IMR-90 (cell line): ENCODE data around the gene OR4E1. TPM values are rescaled to one million over a fixed set of nuclear protein-coding genes. Genes with fewer than 3 reads are reported as not detected.

Experiments used
- ATAC-seq: fragments of 200-7000 bp; cut with Tn5 transposase; 2 replicates; pipeline ENCODE4 v1.9.1; 2020; ENCODE audit warnings: low read depth, mild to moderate bottlenecking, moderate library complexity
- BruUV-seq: library from RNA; stranded (reverse); fragments of 400-500 nt; replicated peaks from 2 replicates; lab custom pipeline; 2021; lab: Mats Ljungman, UMichigan
- CTCF ChIA-PET: fragments of 300-600 bp; formaldehyde crosslinking; extraction: SDS; loops from one replicate; lab custom pipeline; 2021; ENCODE audit warnings: antibody characterized with exemption; lab: Yijun Ruan, JAX
- POLR2A ChIA-PET: fragments of 300-600 bp; sonication (Branson Sonifier 250); formaldehyde crosslinking; loops from one replicate; lab custom pipeline; 2022; ENCODE audit warnings: antibody characterized with exemption; ENCODE audit not compliant: unreplicated experiment; lab: Charles Lee
- DNase-seq: peaks from one replicate; pipeline ENCODE4 v3.0.0; 2013
- H2AFZ ChIP-seq: replicated peaks from 2 replicates; pipeline ENCODE3; 2013; ENCODE audit warnings: low read length, mild to moderate bottlenecking; ENCODE audit not compliant: poor library complexity
- H2AK5ac ChIP-seq: 2 replicates; pipeline ENCODE4 v1.6.1; 2013; ENCODE audit warnings: low read depth, low read length, inconsistent platforms
- H2AK9ac ChIP-seq: replicated peaks from 2 replicates; pipeline ENCODE3; 2013; ENCODE audit warnings: mild to moderate bottlenecking, low read depth, low read length, moderate library complexity; ENCODE audit not compliant: poor library complexity
- H2BK120ac ChIP-seq: 2 replicates; pipeline ENCODE4 v1.6.1; 2013; ENCODE audit warnings: low read depth, low read length, inconsistent platforms
- H2BK15ac ChIP-seq: 3 replicates; pipeline ENCODE4 v1.6.1; 2013; ENCODE audit warnings: low read depth, low read length, inconsistent platforms
- H2BK20ac ChIP-seq: 2 replicates; pipeline ENCODE4 v1.6.1; 2013; ENCODE audit warnings: low read depth, mild to moderate bottlenecking, inconsistent platforms, low read length, moderate library complexity
- H2BK5ac ChIP-seq: 2 replicates; pipeline ENCODE4 v1.6.1; 2013; ENCODE audit warnings: mild to moderate bottlenecking, low read depth, low read length, inconsistent platforms; ENCODE audit not compliant: poor library complexity, severe bottlenecking
- H3K14ac ChIP-seq: replicated peaks from 2 replicates; pipeline ENCODE4 v1.6.1; 2013; ENCODE audit warnings: low read depth, low read length, inconsistent platforms
- H3K18ac ChIP-seq: 2 replicates; pipeline ENCODE4 v1.6.1; 2013; ENCODE audit warnings: low read depth, low read length, control low read depth
- H3K23ac ChIP-seq: 2 replicates; pipeline ENCODE4 v1.6.1; 2013; ENCODE audit warnings: low read depth, low read length, inconsistent platforms
- H3K27ac ChIP-seq: 2 replicates; pipeline ENCODE4 v1.5.1; 2013; ENCODE audit warnings: mild to moderate bottlenecking, control low read depth, low read length; ENCODE audit not compliant: insufficient read depth
- H3K27me3 ChIP-seq: 2 replicates; pipeline ENCODE4 v1.6.1; 2013; ENCODE audit warnings: low read length; ENCODE audit not compliant: control insufficient read depth, insufficient read depth
- H3K36me3 ChIP-seq: 2 replicates; pipeline ENCODE4 v1.6.1; 2013; ENCODE audit warnings: low read length, mixed read lengths; ENCODE audit not compliant: control insufficient read depth, insufficient read depth
- H3K4ac ChIP-seq: 2 replicates; pipeline ENCODE4 v1.6.1; 2013; ENCODE audit warnings: low read depth, low read length, inconsistent platforms
- H3K4me1 ChIP-seq: 2 replicates; pipeline ENCODE4 v1.6.1; 2013; ENCODE audit warnings: low read length, mixed read lengths; ENCODE audit not compliant: control insufficient read depth, insufficient read depth
- H3K4me2 ChIP-seq: 2 replicates; pipeline ENCODE4 v1.6.1; 2013; ENCODE audit warnings: low read depth, mild to moderate bottlenecking, control low read depth, low read length, moderate library complexity
- H3K4me3 ChIP-seq: 2 replicates; pipeline ENCODE4 v1.5.1; 2013; ENCODE audit warnings: low read depth, mild to moderate bottlenecking, control low read depth, low read length, moderate library complexity; ENCODE audit not compliant: insufficient read depth
- H3K56ac ChIP-seq: 2 replicates; pipeline ENCODE4 v1.6.1; 2013; ENCODE audit warnings: low read length, inconsistent platforms; ENCODE audit not compliant: insufficient read depth; ENCODE audit errors: extremely low read depth
- H3K79me1 ChIP-seq, 2 experiments: 2 replicates each; pipeline ENCODE4 v1.6.1; 2013; ENCODE audit warnings: low read length in 2 of 2, inconsistent platforms in 1 of 2, low read depth in 1 of 2
- H3K9ac ChIP-seq: 2 replicates; pipeline ENCODE4 v1.6.1; 2013; ENCODE audit warnings: low read depth, low read length, control low read depth
- H3K9me1 ChIP-seq: 2 replicates; pipeline ENCODE4 v1.6.1; 2013; ENCODE audit warnings: low read length, inconsistent platforms; ENCODE audit not compliant: insufficient read depth
- H3K9me3 ChIP-seq: 2 replicates; pipeline ENCODE4 v1.6.1; 2013; ENCODE audit warnings: low read length; ENCODE audit not compliant: control insufficient read depth, insufficient read depth
- H4K20me1 ChIP-seq: 2 replicates; pipeline ENCODE4 v1.6.1; 2013; ENCODE audit warnings: low read length, inconsistent platforms; ENCODE audit not compliant: insufficient read depth
- H4K5ac ChIP-seq: 2 replicates; pipeline ENCODE4 v1.6.1; 2013; ENCODE audit warnings: mild to moderate bottlenecking, low read depth, low read length, control low read depth
- H4K8ac ChIP-seq, 2 experiments: 2 replicates each; pipeline ENCODE4 v1.6.1; 2013; ENCODE audit warnings: low read depth in 2 of 2, low read length in 2 of 2, control low read depth in 1 of 2, inconsistent platforms in 1 of 2
- H4K91ac ChIP-seq: 2 replicates; pipeline ENCODE4 v1.6.1; 2013; ENCODE audit warnings: low read depth, low read length, inconsistent platforms; ENCODE audit not compliant: insufficient read depth
- CHD1 ChIP-seq: IDR thresholded peaks from 2 replicates; pipeline ENCODE4 v1.6.1; 2012; ENCODE audit warnings: low read depth, low read length, improper control_type of control experiment
- FOS ChIP-seq: fragments of 150-350 bp; IDR thresholded peaks from 2 replicates; pipeline ENCODE4 v1.6.1; 2016; ENCODE audit warnings: low read depth, low read length
- MAFK ChIP-seq: IDR thresholded peaks from 2 replicates; pipeline ENCODE4 v1.6.1; 2012; ENCODE audit warnings: low read depth, low read length, improper control_type of control experiment
- MAZ ChIP-seq: IDR thresholded peaks from 2 replicates; pipeline ENCODE4 v1.6.1; 2012; ENCODE audit warnings: low read depth, mild to moderate bottlenecking, low read length, improper control_type of control experiment, moderate library complexity, borderline replicate concordance
- NFE2L2 ChIP-seq: fragments of 150-350 bp; IDR thresholded peaks from 2 replicates; pipeline ENCODE4 v1.6.1; 2016; ENCODE audit warnings: low read depth, mild to moderate bottlenecking, low read length
- POLR2A ChIP-seq: IDR thresholded peaks from 2 replicates; pipeline ENCODE4 v1.6.1; 2012; ENCODE audit warnings: mild to moderate bottlenecking, low read depth, low read length
- RCOR1 ChIP-seq: IDR thresholded peaks from 2 replicates; pipeline ENCODE4 v1.6.1; 2012; ENCODE audit warnings: mild to moderate bottlenecking, low read length, improper control_type of control experiment; ENCODE audit not compliant: insufficient replicate concordance
- USF2 ChIP-seq: fragments of 150-350 bp; IDR thresholded peaks from 2 replicates; pipeline ENCODE4 v1.6.1; 2017; ENCODE audit warnings: mild to moderate bottlenecking, antibody characterized with exemption, low read length, low read depth
- WGBS, 2 experiments: methylation state at CpG; one replicate each; pipeline versions ENCODE4 v1.1.5 to v1.1.7; 2013; ENCODE audit warnings: missing lambda C conversion rate in 2 of 2; ENCODE audit not compliant: insufficient read length in 1 of 2; ENCODE audit errors: extremely low coverage in 2 of 2; 5-methylcytosine and 5-hydroxymethylcytosine counted together
- dilution Hi-C: fragments of 300-500 bp; cut with HindIII; formaldehyde crosslinking; loops from one replicate; pipeline ENCODE4 v1.14.3; 2018; ENCODE audit warnings: low sequenced_read_pairs; ENCODE audit not compliant: unreplicated experiment
- in situ Hi-C: fragments of 300-500 bp; cut with MboI; formaldehyde crosslinking; loops from 3 replicates; pipeline ENCODE4 v1.14.3; 2019; ENCODE audit warnings: low sequenced_read_pairs, inconsistent platforms, mixed read lengths
- intact Hi-C: fragments of 100-400 bp; cut with micrococcal nuclease; formaldehyde crosslinking; loops from 2 replicates; pipeline ENCODE4 v1.10.0; 2022
- polyA plus RNA-seq, 3 experiments: library from polyadenylated mRNA; depleted of rRNA; stranded (reverse); fragments of >200 nt; gene quantifications; 2 replicates each; pipeline ENCODE4 v1.2.3, GENCODE V29; 2012; ENCODE audit warnings: low replicate concordance in 1 of 3
- total RNA-seq: library from RNA; depleted of rRNA; stranded (reverse); fragments of >200 nt; gene quantifications from 2 replicates; pipeline ENCODE4 v1.2.3, GENCODE V29; 2012
- TF ChIP-seq, protein P1 (sequence below): fragments of 150-350 bp; IDR thresholded peaks from 2 replicates; pipeline ENCODE4 v1.6.1; 2016; ENCODE audit warnings: low read depth, mild to moderate bottlenecking, low read length, moderate library complexity, borderline replicate concordance

The OR4E1 gene
- total and polyA plus RNA-seq, 2 of the 4 experiments (the other 2 are of a cell fraction) = not detected

- no peaks in the 10 kb centered on the region for H3K9me3 ChIP-seq
- H3K4me1 ChIP-seq = no peaks in the 10 kb centered on the region
- no peak overlapping the region for H3K9ac ChIP-seq
- no peak overlapping the region for H2AFZ ChIP-seq
- no peak overlapping the region for H3K27ac ChIP-seq
- peak; percentile 1 for DNase-seq
- H3K4me2 ChIP-seq = no peak overlapping the region
- intact Hi-C loops = no loop called here
- H2BK120ac ChIP-seq = no peak overlapping the region
- H3K14ac ChIP-seq = no peak overlapping the region
- H2BK15ac ChIP-seq = no peak overlapping the region
- BruUV-seq = no TSS peak
- H3K18ac ChIP-seq = no peak overlapping the region
- ChIA-PET CTCF (no interaction called here), POLR2A (no interaction called here)
- dilution Hi-C loops = no loop called here
- H2BK5ac ChIP-seq = no peak overlapping the region
- no peak overlapping the region for H4K91ac ChIP-seq
- no peak for ATAC-seq
- no peak overlapping the region for H3K56ac ChIP-seq
- H3K9me1 ChIP-seq = no peaks in the 10 kb centered on the region
- no peak overlapping the region for H4K5ac ChIP-seq
- no peaks in the 10 kb centered on the region for H3K79me1 ChIP-seq
- no peak overlapping the region for H2AK5ac ChIP-seq
- no peaks in the 10 kb centered on the region for H3K27me3 ChIP-seq
- in situ Hi-C loops = no loop called here
- H3K36me3 ChIP-seq = no peaks in the 10 kb centered on the region
- no peak overlapping the region for H3K4me3 ChIP-seq
- no peak for TF ChIP-seq MAFK
- TF ChIP-seq NFE2L2 = no peak
- TF ChIP-seq CHD1 = no peak
- no peak for TF ChIP-seq POLR2A
- no peak for TF ChIP-seq MAZ
- TF ChIP-seq, protein P1, sequence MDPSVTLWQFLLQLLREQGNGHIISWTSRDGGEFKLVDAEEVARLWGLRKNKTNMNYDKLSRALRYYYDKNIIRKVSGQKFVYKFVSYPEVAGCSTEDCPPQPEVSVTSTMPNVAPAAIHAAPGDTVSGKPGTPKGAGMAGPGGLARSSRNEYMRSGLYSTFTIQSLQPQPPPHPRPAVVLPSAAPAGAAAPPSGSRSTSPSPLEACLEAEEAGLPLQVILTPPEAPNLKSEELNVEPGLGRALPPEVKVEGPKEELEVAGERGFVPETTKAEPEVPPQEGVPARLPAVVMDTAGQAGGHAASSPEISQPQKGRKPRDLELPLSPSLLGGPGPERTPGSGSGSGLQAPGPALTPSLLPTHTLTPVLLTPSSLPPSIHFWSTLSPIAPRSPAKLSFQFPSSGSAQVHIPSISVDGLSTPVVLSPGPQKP = no peak
- no peak for TF ChIP-seq RCOR1
- TF ChIP-seq FOS = no peak
- TF ChIP-seq USF2 = no peak
- no peak overlapping the region for H2AK9ac ChIP-seq
- H4K20me1 ChIP-seq = no peaks in the 10 kb centered on the region
- WGBS, 2 experiments = no CpG with 5 or more reads among the region's 1 CpG
- no peak overlapping the region for H2BK20ac ChIP-seq
- no peak overlapping the region for H3K4ac ChIP-seq
- H4K8ac ChIP-seq = no peak overlapping the region
- no peak overlapping the region for H3K23ac ChIP-seq
These were observed 1.5 kb downstream of the OR4E1 start for GRCh38 chr14:21672116-21672515.
